Measurements from ENCODE around the gene ABLIM2. TPM values are rescaled to one million over a fixed set of nuclear protein-coding genes. Genes with fewer than 3 reads are reported as not detected.
A peak's percentile ranks its signal among the peaks of the same experiment; 100 is the strongest.

Gene ABLIM2
- total RNA-seq, 4 donors from 2014 or later: 4.2 to 28.5 (median 8.7) TPM

GRCh38 chr4:7990807-7991459 lies 167.7 kb downstream of the ABLIM2 start:
- Histone ChIP-seq H3K9me3 (peaks cover 0 to 8% (median 3%) of the 10 kb centered on the region in 4 donors), H3K36me3 (peaks cover 0 to 5% (median 0%) of the 10 kb centered on the region in 4 donors), H3K4me3 (no peak overlapping the region), H3K27ac (replicated peaks in 1 of 4) (no peak overlapping the region), H3K27me3 (no peaks in the 10 kb centered on the region), H3K4me1 (peaks cover 6 to 15% (median 10%) of the 10 kb centered on the region in 4 donors)
- intact Hi-C loops (cut with DNase I): no loop called here
- no peak for TF ChIP-seq POLR2AphosphoS5 (IDR thresholded peaks at IDR 0.05)
- no peak for TF ChIP-seq POLR2A (IDR thresholded peaks at IDR 0.05; ENCODE audit: low read depth)
- no peak for TF ChIP-seq EP300 (IDR thresholded peaks at IDR 0.05)
- TF ChIP-seq CTCF (IDR thresholded peaks at IDR 0.05): no peak
- DNase-seq (ENCODE audit: extremely low spot score): no peak
- 95% methylated on average over 10 of the region's 10 CpGs for WGBS

GRCh38 chr4:7989654-7990053 lies 169.0 kb downstream of the ABLIM2 start:
- intact Hi-C loops (cut with DNase I): loop anchor here (5.0 kb wide), 2 partner anchors 57 to 227 kb away; no protein-coding TSS in a partner anchor
- H3K27ac ChIP-seq (replicated peaks in 1 of 4): no peak overlapping the region
- H3K36me3 ChIP-seq: peaks cover 0 to 5% (median 0%) of the 10 kb centered on the region in 4 donors
- H3K27me3 ChIP-seq: no peaks in the 10 kb centered on the region
- H3K4me1 ChIP-seq: peaks cover 6 to 18% (median 14%) of the 10 kb centered on the region in 4 donors
- no peak overlapping the region for H3K4me3 ChIP-seq
- 90% methylated on average over 2 of the region's 2 CpGs for WGBS
- DNase-seq (ENCODE audit: extremely low spot score): no peak
- H3K9me3 ChIP-seq: peaks cover 0 to 8% (median 3%) of the 10 kb centered on the region in 4 donors
- no peak for TF ChIP-seq POLR2AphosphoS5 (IDR thresholded peaks at IDR 0.05)
- TF ChIP-seq CTCF (IDR thresholded peaks at IDR 0.05): no peak
- no peak for TF ChIP-seq EP300 (IDR thresholded peaks at IDR 0.05)
- TF ChIP-seq POLR2A (IDR thresholded peaks at IDR 0.05; ENCODE audit: low read depth): no peak

- intact Hi-C loops (cut with DNase I): loop anchor here (5.0 kb wide), 2 partner anchors 56 to 226 kb away; no protein-coding TSS in a partner anchor
Observed at GRCh38 chr4:7988437-7988836, 170.2 kb downstream of the ABLIM2 start.

GRCh38 chr4:7987148-7987989 lies 171.2 kb downstream of the ABLIM2 start:
- H3K27me3 ChIP-seq: no peaks in the 10 kb centered on the region
- H3K27ac ChIP-seq (replicated peaks in 1 of 4): no peak overlapping the region
- H3K9me3 ChIP-seq: peaks cover 0 to 8% (median 3%) of the 10 kb centered on the region in 4 donors
- intact Hi-C loops (cut with DNase I): loop anchor here (5.0 kb wide), 2 partner anchors 55 to 225 kb away; no protein-coding TSS in a partner anchor
- no peak for TF ChIP-seq POLR2A (IDR thresholded peaks at IDR 0.05; ENCODE audit: low read depth)
- TF ChIP-seq CTCF (IDR thresholded peaks at IDR 0.05): peak; percentile 87 to 92 (median 92)
- peak; percentile 20 to 38 for TF ChIP-seq POLR2AphosphoS5 (IDR thresholded peaks at IDR 0.05)
- H3K4me3 ChIP-seq: no peak overlapping the region
- WGBS: 48% methylated on average over 9 of the region's 10 CpGs
- peaks cover 0 to 5% (median 0%) of the 10 kb centered on the region in 4 donors for H3K36me3 ChIP-seq
- peaks cover 6 to 18% (median 14%) of the 10 kb centered on the region in 4 donors for H3K4me1 ChIP-seq
- peak; percentile 95 for DNase-seq (ENCODE audit: extremely low spot score)

More at GRCh38 chr4:7988437-7988836, 170.2 kb downstream of the ABLIM2 start:
- H3K9me3 ChIP-seq: peaks cover 0 to 8% (median 3%) of the 10 kb centered on the region in 4 donors
- H3K4me3 ChIP-seq: no peak overlapping the region
- H3K27ac ChIP-seq (replicated peaks in 1 of 4): no peak overlapping the region
- no peak for DNase-seq (ENCODE audit: extremely low spot score)
- peaks cover 6 to 18% (median 14%) of the 10 kb centered on the region in 4 donors for H3K4me1 ChIP-seq
- WGBS: 92% methylated on average over 1 of the region's 1 CpG
- peaks cover 0 to 5% (median 0%) of the 10 kb centered on the region in 4 donors for H3K36me3 ChIP-seq
- no peak for TF ChIP-seq CTCF (IDR thresholded peaks at IDR 0.05)
- TF ChIP-seq POLR2AphosphoS5 (IDR thresholded peaks at IDR 0.05): no peak
- no peak for TF ChIP-seq POLR2A (IDR thresholded peaks at IDR 0.05; ENCODE audit: low read depth)
- TF ChIP-seq EP300 (IDR thresholded peaks at IDR 0.05): no peak
- no peaks in the 10 kb centered on the region for H3K27me3 ChIP-seq
